HCEC 1CT (cell line): ENCODE data around the gene CELA3B.
"Not testable (repeated sequence)": the region's sequence is repeated elsewhere in the genome, so short reads cannot be mapped to it uniquely, and the experiment has no call there.

Experiments
- DNase-seq: peaks from one replicate; pipeline ENCODE4 v3.0.0-alpha.2; 2017

The CELA3B gene

DNA sequence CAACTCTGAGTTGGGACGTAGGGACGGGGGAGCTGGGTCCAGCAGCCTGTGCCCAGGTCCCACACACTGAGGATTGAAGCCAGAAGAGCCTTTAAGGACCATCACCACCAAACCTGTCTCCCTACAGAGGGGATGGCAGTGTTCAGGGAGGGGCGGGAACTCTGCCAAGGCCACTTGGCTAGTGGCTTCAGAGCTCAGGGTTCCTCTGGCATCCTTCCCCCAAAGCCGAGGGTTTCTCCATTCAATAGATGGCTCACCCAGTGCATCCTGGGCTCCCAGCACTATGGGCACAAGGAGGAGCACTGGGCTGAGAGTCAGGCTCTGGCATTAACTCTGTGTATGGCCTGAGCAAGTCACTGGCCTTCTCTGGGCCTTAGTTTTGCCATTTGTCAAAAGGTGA lies 4.4 kb downstream of the CELA3B start:
- DNase-seq, result not testable (repeated sequence)

DNA sequence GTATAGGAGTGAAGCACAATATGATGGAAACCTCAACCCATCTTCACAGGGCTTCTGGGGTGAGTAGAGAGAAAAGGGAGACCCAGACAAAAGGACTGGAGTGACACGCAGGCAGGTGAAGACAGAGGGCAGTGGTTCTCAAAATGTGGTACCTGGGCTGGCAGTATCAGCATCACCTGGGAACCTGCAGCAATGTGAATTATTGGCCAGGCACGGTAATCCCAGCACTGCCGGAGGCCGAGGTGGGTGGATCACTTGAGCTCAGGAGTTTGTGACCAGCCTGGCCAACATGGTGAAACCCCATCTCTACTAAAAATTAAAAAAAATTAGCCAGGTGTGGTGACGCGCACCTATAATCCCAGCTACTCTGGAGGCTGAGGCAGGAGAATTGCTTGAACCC lies 5.3 kb downstream of the CELA3B start:
- not testable (repeated sequence) for DNase-seq

DNA sequence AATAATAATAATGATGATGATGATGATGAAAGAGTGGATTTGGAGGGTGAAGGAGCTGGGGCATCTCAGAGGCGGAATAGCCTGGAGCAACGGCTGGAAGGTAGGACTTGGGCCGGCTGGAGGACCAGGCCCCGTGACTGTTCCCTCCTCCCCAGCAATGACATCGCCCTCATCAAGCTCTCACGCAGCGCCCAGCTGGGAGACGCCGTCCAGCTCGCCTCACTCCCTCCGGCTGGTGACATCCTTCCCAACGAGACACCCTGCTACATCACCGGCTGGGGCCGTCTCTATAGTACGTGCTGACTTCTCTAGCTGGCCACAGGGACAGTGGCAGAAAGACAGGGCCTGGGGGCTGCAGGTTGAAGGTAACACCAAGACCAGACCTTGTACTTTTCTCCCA lies 6.7 kb downstream of the CELA3B start:
- not testable (repeated sequence) for DNase-seq

DNA sequence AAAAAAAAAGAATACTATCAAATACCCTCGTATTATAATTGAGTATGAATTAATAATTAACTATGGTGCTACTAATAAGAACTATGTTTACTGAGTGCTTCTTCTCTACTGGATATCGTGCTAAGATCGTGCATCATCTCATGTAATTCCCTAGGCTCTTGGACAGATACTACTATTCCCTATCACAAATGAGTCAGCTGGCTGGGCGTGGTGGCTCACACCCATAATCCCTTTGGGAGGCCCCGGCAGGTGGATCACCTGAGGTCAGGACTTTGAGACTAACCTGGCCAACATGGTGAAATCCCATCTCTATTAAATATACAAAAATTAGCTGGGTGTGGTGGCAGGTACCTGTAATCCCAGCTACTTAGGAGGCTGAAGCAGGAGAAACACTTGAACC lies 9.1 kb downstream of the CELA3B start:
- DNase-seq, result not testable (repeated sequence)

DNA sequence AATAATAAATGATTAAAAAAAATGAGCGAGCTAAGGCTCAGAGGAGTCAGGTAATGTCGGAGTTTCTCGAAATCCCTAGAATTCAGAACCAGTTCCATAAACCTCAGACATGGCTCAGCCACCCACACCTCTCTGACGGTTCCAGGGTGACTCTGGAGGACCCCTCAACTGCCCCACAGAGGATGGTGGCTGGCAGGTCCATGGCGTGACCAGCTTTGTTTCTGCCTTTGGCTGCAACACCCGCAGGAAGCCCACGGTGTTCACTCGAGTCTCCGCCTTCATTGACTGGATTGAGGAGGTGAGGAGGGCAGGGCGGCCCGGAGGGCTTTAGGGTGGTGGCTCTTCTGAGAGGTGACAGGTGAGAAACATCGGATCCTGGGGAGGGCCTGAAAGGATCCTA lies 9.6 kb downstream of the CELA3B start:
- not testable (repeated sequence) for DNase-seq

DNA sequence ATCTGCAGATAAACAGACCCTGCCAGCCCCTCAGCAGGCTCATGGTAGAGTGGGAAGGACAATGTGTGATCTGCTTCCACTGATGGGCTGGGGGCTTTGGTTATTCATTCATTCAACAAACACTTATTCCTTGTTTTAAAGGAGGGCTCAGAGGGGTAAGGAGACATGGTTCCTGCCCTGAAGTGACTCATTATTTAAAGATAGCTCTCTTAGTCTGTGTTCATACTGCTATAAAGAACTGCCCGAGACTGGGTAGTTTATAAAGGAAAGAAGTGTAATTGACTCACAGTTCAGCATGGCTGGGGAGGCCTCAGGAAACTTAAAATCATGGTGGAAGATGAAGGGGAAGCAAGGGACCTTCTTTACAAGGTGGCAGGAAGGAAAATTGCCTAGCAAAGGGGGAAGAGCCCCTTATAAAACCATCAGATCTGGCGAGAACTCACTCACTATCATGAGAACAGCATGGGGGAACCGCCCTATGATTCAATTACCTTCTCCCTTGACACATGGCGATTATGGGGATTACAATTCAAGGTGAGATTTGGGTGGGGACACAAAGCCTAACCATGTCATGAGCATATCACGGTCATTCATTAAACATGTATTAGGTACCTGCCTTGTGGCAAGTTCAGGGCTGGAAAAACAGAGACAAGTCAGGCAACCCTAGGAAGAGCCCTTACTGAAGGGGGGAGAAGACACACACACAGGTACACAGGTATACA lies 13.0 kb downstream of the CELA3B start:
- DNase-seq, result not testable (repeated sequence)

DNA sequence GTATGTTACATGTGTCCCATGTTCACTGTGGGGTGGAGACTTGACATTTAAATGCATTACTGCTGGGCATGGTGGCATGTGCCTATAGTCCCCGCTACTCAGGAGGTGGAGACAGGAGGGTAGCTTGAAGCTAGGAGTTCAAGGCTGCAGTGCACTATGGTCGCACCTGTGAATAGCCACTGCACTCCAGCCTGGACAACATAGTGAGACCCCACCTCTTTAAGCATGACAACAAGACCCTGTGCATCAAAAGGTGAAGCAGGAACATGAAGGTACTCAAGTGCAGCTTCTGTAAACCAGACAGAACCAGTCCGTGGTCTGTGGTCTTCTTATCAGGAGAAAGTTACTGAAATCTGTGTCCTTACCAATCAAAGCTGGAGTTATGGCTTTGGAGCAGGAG lies 15.4 kb downstream of the CELA3B start:
- DNase-seq, result not testable (repeated sequence)

DNA sequence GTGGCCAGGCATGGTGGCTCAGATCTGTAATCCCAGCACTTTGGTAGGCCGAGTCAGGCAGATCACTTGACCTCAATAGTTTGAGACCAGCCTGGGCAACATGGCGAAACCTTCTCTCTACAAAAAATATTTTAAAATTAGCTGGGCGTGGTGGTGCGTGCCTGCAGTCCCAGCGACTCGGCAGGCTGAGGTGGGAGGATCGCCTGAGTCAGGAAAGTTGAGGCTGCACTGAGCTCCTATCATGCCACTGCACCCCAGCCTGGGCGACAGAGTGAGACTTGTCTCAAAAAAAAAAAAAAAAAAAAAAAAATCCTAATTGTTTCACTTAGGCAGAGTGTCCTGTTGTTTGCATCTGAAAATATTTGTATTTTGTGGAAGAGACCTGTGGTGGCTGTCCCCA lies 17.9 kb downstream of the CELA3B start:
- DNase-seq, result not testable (repeated sequence)

DNA sequence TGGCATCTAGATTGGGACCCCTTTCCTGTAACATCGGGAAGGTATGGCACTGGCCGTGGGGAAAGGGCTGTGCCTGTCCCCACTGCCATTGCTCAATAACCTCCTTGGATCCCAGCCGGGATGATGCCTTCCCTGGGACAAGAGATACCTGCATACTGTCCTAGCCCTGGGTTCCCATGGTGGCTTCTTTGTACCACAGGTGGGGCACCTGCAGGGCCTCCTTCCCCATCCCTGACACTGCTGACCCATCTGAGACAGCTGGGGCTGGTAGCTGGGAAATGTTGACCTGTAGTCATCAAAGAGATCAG lies 19.8 kb downstream of the CELA3B start:
- DNase-seq, result not testable (repeated sequence)

DNA sequence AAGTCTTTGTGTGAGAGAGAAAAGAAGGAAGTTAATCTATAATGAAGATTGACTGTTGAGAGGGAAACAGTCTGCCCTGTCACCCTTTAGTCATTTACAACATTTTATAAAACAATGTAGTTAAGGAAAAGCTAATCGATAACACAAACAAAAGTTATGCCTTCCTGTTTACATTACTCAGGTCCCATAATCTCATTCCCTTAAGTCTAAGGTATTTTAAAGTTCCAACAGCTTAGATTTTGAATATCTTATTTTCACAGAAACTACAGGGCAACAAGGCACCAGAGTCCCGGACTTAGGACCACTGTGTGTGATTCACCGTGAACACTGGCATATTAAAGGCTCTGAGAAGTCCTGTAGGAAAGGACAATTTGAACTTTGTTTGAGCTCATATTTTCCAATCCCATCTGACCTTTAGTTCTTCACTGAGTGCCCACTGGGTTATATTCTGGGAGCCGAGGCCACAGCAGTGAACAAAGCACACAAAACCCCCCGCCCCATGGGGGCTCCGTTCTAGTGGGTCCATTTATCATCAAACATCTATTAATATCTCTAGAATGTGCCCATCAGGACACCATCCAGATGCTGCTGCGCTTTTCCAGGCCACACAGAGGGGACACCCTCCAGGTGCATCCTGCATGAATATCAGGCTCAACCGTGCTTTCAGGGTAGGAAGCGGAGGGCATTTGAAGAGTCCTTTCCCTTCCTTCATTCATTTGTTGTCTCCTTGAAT lies 21.2 kb downstream of the CELA3B start:
- not testable (repeated sequence) for DNase-seq

DNA sequence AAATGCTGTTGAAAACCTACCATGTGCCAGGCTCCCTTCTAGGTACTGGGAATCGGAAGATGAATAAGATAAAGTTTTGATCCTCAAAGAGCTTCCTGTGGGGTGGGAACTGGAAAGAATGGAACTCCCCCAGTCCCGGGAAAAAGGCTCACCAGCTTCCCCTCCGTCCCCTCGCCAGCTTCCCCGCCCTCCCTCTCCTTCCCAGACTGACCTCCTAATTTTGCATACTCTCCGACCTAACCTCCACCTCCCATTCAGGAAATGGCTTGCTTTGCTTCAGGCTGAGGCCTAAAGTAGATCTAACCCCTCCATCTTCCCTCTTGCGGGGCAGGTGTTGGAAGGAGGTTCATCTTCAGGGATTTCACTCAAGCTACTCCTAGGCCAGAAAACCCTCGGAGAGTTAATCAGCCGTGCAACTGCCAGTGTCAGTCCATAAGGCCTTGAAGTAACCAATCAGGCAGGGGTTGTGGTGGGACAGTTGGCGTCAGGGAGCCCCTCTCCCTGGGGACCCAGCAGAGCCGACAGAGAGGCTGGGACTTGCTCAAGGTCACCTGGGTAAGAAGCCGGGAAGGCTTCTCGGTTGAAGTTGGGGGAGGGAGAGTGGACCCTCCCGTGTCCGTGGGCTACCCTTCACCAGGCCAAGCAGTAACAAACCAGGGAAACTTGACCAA lies 21.9 kb downstream of the CELA3B start:
- not testable (repeated sequence) for DNase-seq

DNA sequence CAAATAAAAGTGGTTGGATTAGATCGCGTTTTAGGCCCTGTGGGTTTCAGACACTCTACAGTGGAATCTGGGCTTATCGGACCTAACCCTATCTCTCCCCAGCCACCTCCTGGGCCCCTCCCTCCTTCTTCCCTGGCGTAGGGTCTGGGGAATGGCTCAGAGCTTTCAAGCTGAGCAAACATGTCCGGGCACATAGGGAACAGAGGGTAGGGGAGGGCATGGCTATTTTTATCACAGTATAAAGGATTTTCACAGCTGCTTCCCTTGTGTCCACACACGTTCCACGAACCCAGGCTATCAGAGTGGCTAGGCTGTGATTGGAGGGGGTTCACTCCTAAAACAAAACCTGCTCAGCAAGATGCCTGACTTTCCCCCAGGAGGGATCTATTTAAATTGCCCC lies 22.8 kb downstream of the CELA3B start:
- DNase-seq, result not testable (repeated sequence)

DNA sequence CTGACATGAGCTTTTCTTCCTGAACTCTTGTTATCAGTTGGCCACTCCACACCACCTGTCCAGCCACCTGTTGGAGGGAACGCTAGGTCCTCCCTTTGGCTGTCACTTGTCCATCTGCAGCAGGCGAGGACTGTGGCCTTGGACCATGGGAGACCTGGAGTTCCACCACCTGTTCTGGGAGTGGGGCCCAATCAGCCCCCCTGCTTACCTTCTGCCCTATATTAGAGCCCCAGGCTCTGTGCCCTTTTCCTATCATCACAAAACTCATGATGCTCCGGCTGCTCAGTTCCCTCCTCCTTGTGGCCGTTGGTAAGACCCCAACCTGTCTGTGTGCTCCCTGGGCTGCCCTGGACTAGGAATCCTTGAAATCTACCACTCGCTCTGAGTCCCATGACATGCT lies 24.6 kb downstream of the CELA3B start, which contains the start of gene CELA3A:
CELA3A (plus strand) TSS at position 249 of the 400 bp plus-strand sequence; CDS start at position 267, 18 bp downstream.
- DNase-seq, result no peak

DNA sequence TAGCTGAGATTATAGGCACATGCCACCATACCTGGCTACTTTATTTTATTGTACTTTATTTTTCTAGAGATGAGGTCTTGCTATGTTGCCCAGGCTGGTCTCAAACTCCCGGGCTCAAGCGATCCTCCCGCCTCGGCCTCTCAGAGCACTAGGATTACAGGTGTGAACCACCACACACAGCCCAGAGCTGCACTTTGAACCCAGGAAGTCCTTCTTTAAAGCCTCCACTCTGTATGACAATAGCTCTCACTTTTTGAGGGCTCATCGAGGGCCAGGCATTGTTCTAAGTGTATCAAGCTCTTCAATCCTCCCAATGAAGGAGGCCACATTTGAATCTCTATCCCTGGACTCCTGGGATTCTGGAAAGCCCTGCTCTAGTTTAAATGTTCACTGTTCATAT lies 25.6 kb downstream of the CELA3B start:
- not testable (repeated sequence) for DNase-seq

DNA sequence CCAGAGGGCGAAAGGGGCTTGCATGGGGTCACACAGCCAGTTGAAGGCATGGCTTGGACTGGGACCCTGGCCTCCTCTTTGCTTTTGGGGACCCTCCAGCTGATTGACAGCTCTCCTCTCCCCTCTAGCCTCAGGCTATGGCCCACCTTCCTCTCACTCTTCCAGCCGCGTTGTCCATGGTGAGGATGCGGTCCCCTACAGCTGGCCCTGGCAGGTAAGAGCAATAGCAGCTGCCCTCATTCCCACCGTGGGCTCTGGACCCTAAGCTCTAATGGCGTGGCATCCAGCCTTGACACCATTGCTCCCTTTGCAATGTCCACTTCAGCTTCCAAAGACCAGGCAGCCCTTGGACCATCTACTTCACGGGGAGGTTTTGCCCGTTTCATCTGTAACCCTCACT lies 26.1 kb downstream of the CELA3B start:
- not testable (repeated sequence) for DNase-seq

DNA sequence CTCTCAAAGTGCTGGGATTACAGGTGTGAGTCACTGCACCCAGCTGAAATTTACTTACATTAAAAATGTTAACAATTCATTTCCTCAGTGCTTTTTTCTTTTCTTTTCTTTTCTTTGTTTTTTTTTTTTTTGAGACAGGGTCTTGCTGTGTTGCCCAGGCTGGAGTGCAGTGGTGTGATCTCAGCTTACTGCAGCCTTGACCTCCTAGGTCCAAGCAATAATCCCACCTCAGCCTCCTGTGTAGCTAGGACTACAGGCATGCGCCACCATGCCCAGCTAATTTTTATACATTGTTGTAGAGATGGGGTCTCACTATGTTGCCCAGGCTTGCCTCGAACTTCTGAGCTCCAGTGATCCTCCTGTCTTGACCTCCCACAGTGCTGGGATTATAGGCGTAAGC lies 27.1 kb downstream of the CELA3B start:
- DNase-seq, result not testable (repeated sequence)

DNA sequence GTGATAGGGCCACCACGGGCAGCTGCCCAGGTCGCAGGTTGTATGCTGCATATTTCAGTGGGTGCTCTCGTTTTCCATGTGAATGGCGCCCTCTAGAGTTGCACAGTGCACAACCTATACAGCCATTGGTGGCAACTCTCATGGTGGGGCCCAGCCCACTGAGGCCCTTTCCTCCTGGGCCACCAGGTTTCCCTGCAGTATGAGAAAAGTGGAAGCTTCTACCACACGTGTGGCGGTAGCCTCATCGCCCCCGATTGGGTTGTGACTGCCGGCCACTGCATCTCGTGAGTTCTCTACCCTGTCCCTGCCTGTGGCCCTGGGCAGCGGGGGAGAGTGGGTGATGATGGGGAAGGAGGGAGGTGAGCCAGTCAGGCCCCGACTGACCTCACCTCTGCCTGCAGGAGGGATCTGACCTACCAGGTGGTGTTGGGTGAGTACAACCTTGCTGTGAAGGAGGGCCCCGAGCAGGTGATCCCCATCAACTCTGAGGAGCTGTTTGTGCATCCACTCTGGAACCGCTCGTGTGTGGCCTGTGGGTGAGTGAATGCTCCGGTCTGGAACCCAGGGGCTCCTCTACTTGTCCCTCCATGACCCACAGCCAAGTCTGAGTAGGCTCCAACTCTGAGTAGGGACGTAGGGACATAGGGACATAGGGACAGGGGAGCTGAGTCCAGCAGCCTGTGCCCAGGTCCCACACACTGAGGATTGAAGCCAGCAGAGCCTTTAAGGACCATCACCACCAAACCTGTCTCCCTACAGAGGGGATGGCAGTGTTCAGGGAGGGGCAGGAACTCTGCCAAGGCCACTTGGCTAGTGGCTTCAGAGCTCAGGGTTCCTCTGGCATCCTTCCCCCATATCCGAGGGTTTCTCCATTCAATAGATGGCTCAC lies 28.7 kb downstream of the CELA3B start:
- peak; percentile 6 for DNase-seq

DNA sequence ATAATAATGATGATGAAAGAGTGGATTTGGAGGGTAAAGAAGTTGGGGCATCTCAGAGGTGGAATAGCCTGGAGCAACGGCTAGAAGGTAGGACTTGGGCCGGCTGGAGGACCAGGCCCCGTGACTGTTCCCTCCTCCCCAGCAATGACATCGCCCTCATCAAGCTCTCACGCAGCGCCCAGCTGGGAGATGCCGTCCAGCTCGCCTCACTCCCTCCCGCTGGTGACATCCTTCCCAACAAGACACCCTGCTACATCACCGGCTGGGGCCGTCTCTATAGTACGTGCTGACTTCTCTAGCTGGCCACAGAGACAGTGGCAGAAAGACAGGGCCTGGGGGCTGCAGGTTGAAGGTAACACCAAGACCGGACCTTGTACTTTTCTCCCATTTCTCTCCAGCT lies 29.9 kb downstream of the CELA3B start:
- not testable (repeated sequence) for DNase-seq

DNA sequence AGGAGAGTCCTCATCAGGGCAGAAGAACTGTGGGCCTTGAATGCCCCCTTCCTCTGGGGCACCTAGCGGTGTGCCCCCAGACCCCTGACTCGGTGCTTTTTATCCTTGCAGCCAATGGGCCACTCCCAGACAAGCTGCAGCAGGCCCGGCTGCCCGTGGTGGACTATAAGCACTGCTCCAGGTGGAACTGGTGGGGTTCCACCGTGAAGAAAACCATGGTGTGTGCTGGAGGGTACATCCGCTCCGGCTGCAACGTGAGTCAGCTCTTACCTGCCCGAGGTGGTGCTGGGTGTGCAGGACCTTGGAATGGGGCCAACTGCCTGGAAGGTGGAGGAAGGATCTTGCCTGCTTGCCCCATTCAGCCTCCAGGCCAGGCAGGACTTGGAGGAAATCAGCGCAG lies 30.4 kb downstream of the CELA3B start:
- DNase-seq, result not testable (repeated sequence)

DNA sequence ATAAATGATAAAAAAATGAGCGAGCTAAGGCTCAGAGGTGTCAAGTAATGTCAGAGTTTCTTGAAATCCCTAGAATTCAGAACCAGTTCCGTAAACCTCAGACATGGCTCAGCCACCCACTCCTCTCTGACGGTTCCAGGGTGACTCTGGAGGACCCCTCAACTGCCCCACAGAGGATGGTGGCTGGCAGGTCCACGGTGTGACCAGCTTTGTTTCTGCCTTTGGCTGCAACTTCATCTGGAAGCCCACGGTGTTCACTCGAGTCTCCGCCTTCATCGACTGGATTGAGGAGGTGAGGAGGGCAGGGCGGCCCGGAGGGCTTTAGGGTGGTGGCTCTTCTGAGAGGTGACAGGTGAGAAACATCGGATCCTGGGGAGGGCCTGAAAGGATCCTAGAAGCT lies 32.7 kb downstream of the CELA3B start:
- DNase-seq, result not testable (repeated sequence)

DNA sequence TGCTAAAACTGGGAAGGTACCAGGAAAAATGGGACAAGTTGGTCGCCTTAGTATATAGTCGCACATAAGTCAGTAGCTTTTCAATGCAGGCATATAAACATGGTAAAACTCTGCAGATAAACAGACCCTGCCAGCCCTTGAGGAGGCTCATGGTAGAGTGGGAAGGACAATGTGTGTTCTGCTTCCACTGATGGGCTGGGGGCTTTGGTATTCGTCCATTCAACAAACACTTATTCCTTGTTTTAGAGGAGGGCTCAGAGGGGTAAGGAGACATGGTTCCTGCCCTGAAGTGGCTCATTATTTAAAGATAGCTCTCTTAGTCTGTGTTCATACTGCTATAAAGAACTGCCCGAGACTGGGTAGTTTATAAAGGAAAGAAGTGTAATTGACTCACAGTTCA lies 35.9 kb downstream of the CELA3B start:
- DNase-seq, result not testable (repeated sequence)

DNA sequence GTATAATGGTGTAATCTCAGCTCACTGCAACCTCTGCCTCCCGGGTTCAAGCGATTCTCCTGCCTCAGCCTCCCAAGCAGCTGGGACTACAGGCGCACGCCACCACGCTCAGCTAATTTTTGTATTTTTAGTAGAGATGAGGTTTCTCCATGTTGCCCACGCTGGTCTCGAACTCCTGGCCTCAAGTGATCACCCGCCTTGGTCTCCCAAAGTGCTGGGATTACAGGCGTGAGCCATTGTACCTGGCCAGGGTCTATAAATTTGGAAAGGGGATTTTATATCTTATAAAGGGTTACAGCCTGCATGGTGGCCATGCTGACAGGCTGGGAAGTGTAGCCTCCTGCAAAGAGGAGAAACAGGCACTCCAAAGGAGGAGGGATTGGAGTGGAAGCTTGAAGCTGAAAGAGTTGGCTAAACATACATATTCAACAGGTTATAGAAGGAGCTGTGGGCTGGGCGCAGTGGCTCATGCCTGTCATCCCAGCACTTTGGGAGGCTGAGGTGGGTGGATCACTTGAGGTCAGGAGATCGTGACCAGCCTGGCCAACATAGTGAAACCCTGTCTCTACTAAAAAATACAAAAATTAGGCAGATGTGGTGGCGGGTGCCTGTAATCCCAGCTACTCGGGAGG lies 37.9 kb downstream of the CELA3B start:
- not testable (repeated sequence) for DNase-seq
